ENCODE measurements around the gene ZNF670.

ZNF670 gene

DNA sequence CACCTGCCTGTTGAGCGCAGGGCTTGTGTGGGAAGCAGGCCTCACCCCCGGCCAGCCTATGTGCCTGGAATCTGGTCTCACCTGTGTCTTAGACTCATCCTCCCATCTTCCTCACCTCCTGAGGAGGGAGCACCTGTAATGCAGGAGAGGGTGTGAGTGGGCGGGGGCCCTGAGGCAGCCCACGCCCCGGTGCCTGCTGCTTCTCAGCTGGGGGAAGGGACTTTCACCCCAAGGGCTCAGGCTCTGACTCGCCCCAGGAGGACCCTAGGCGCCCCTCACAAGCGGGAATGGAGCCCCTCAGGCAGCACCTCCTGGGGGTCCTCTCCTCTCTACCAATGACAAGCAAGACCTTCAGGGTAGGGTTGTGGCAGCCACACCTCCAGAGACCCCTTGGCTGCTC lies 6.7 kb upstream of the ZNF670 start:
- H3K4me1 ChIP-seq (ENCODE audit: control insufficient read depth, insufficient read depth, low read length): no peaks in the 10 kb centered on the region
- H3K27ac ChIP-seq (ENCODE audit: low read length): no peak overlapping the region
- H3K27me3 ChIP-seq (ENCODE audit: control insufficient read depth, insufficient read depth, low read length): no peaks in the 10 kb centered on the region
- no CpG with 5 or more reads among the region's 8 CpGs for WGBS (ENCODE audit: insufficient coverage, insufficient read length)
- no peaks in the 10 kb centered on the region for H3K36me3 ChIP-seq (ENCODE audit: control insufficient read depth, insufficient read depth, low read length)
- no peak overlapping the region for H3K4me3 ChIP-seq (ENCODE audit: low read length)
- H3K9me3 ChIP-seq (ENCODE audit: control insufficient read depth, insufficient read depth, low read length): no peaks in the 10 kb centered on the region
- DNase-seq (ENCODE audit: low read depth, low spot score): no peak

DNA sequence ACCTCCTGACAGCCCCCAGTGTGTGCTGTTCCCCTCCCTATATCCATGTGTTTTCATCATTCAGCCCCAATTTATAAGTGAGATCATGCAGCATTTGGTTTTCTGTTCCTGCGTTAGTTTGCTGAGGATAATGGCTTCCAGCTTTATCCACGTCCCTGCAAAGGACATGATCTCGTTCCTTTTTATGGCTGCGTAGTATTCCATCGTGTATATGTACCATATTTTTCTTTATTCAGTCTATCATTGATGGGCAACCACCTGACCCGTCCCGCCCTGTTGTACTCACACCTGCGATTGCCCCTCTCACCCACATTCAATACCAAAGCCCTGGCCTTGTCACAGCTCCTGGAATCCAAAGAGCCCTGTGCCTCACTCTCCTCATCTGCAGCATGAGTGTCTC lies 6.2 kb upstream of the ZNF670 start:
- Histone ChIP-seq H3K4me1 (ENCODE audit: control insufficient read depth, insufficient read depth, low read length) (no peaks in the 10 kb centered on the region), H3K9me3 (ENCODE audit: control insufficient read depth, insufficient read depth, low read length) (no peaks in the 10 kb centered on the region), H3K27me3 (ENCODE audit: control insufficient read depth, insufficient read depth, low read length) (no peaks in the 10 kb centered on the region), H3K4me3 (ENCODE audit: low read length) (no peak overlapping the region), H3K27ac (ENCODE audit: low read length) (no peak overlapping the region), H3K36me3 (ENCODE audit: control insufficient read depth, insufficient read depth, low read length) (no peaks in the 10 kb centered on the region)
- WGBS (ENCODE audit: insufficient coverage, insufficient read length): no CpG with 5 or more reads among the region's 8 CpGs
- no peak for DNase-seq (ENCODE audit: low read depth, low spot score)

- H3K9me3 ChIP-seq (ENCODE audit: control insufficient read depth, insufficient read depth, low read length): no peaks in the 10 kb centered on the region; the same call in 1 of the 2 replicates
- H3K27me3 ChIP-seq (ENCODE audit: control insufficient read depth, insufficient read depth, low read length): no peaks in the 10 kb centered on the region
- peak overlapping the region; percentile 14; the same call in 1 of the 2 replicates for H3K4me3 ChIP-seq (ENCODE audit: low read length)
- no peak for DNase-seq (ENCODE audit: low read depth, low spot score)
- no peaks in the 10 kb centered on the region for H3K4me1 ChIP-seq (ENCODE audit: control insufficient read depth, insufficient read depth, low read length)
- no peaks in the 10 kb centered on the region; the same call in 1 of the 2 replicates for H3K36me3 ChIP-seq (ENCODE audit: control insufficient read depth, insufficient read depth, low read length)
- WGBS (ENCODE audit: insufficient coverage, insufficient read length): 100% methylated on average over 3 of the region's 23 CpGs
- no peak overlapping the region for H3K27ac ChIP-seq (ENCODE audit: low read length)
Observed at GRCh38 chr1:247079141-247079874, 697 bp upstream of the ZNF670 start.

DNA sequence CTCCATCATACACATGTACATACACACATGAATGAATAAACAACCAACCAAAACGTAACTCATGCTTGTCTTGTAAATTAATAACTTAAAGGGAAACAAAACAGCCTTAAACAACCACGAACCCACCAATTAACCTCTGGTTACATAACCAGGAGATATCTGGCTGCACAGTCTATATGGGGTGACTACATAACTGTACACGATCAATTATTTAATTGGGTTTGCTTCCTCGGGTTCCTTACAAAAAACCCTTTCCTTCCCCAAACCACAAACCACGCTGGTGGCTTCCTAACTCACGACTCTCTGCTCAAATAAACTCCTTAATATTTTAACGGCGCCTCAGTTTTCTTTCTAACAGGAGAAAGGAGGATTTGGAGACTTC lies 744 bp downstream of the ZNF670 start:
- no peaks in the 10 kb centered on the region for H3K4me1 ChIP-seq (ENCODE audit: control insufficient read depth, insufficient read depth, low read length)
- H3K27ac ChIP-seq (ENCODE audit: low read length): no peak overlapping the region
- no CpG with 5 or more reads among the region's 8 CpGs for WGBS (ENCODE audit: insufficient coverage, insufficient read length)
- H3K27me3 ChIP-seq (ENCODE audit: control insufficient read depth, insufficient read depth, low read length): no peaks in the 10 kb centered on the region
- no peaks in the 10 kb centered on the region; the same call in 1 of the 2 replicates for H3K9me3 ChIP-seq (ENCODE audit: control insufficient read depth, insufficient read depth, low read length)
- no peaks in the 10 kb centered on the region; the same call in 1 of the 2 replicates for H3K36me3 ChIP-seq (ENCODE audit: control insufficient read depth, insufficient read depth, low read length)
- H3K4me3 ChIP-seq (ENCODE audit: low read length): peak overlapping the region; percentile 87
- DNase-seq (ENCODE audit: low read depth, low spot score): no peak

DNA sequence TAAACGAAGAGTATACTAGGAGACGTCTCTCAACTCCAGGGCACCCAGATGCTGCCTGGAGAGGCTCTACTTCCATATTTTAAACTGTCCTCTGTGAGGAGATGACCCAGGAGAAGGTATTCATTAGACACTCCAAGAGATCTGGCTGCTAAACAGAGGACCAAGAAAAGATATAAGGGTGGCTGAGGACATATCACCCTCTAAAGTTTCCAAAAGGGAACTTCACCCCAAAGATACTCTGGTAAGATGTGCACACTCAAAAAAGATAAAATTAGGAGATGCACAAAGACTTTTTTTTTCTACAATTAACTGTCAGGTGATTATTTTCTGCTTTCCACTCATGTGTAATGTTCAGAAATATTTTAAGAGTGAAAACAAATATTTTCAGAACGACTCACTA lies 1.4 kb downstream of the ZNF670 start:
- H3K27ac ChIP-seq (ENCODE audit: low read length): no peak overlapping the region
- no peaks in the 10 kb centered on the region for H3K27me3 ChIP-seq (ENCODE audit: control insufficient read depth, insufficient read depth, low read length)
- no peaks in the 10 kb centered on the region for H3K4me1 ChIP-seq (ENCODE audit: control insufficient read depth, insufficient read depth, low read length)
- WGBS (ENCODE audit: insufficient coverage, insufficient read length): no CpG with 5 or more reads among the region's 3 CpGs
- DNase-seq (ENCODE audit: low read depth, low spot score): no peak
- H3K4me3 ChIP-seq (ENCODE audit: low read length): no peak overlapping the region
- no peaks in the 10 kb centered on the region; the same call in 1 of the 2 replicates for H3K9me3 ChIP-seq (ENCODE audit: control insufficient read depth, insufficient read depth, low read length)
- no peaks in the 10 kb centered on the region; the same call in 1 of the 2 replicates for H3K36me3 ChIP-seq (ENCODE audit: control insufficient read depth, insufficient read depth, low read length)

DNA sequence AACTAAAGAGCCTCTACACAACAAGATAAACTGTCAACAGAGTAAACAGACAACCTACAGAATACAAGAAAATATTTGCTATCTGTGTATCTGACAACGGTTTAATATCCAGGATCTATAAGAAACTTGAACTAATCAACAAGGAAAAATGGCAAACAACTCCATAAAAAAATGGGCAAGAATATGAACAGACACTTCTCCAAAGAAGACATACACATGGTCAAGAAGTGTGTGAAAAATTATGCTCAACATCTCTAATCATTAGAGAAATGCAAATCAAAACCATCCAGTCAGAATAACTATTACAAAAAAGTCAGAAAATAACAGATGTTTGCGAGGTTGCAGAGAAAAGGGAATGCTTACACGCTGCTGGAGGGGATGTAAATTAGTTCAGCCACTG lies 8.0 kb downstream of the ZNF670 start:
- DNase-seq (ENCODE audit: low read depth, low spot score): no peak
- H3K4me1 ChIP-seq (ENCODE audit: control insufficient read depth, insufficient read depth, low read length): no peaks in the 10 kb centered on the region
- no CpG with 5 or more reads among the region's 3 CpGs for WGBS (ENCODE audit: insufficient coverage, insufficient read length)
- no peaks in the 10 kb centered on the region; the same call in 1 of the 2 replicates for H3K36me3 ChIP-seq (ENCODE audit: control insufficient read depth, insufficient read depth, low read length)
- no peak overlapping the region for H3K4me3 ChIP-seq (ENCODE audit: low read length)
- no peak overlapping the region for H3K27ac ChIP-seq (ENCODE audit: low read length)
- no peaks in the 10 kb centered on the region for H3K27me3 ChIP-seq (ENCODE audit: control insufficient read depth, insufficient read depth, low read length)
- H3K9me3 ChIP-seq (ENCODE audit: control insufficient read depth, insufficient read depth, low read length): no peaks in the 10 kb centered on the region; the same call in 1 of the 2 replicates

DNA sequence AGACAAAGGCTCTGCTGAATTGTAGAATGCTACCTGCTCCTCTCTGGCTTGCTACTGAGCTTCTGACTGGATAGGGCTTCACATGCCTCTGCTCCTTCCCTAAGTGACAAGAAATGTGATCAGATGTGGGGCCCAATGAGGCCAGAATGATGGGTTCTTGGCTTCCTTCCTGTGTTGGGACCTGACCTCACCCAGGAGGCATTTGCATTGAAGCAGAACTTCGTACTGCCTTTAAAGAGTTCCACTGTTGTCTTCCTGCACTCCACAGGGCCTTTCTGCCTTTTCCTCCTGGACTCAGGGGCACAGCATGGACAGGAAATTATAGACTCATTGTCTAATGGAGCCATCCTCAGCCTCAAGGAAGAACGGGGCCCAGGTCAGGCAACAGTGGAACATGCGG lies 14.3 kb downstream of the ZNF670 start:
- H3K36me3 ChIP-seq (ENCODE audit: control insufficient read depth, insufficient read depth, low read length): no peaks in the 10 kb centered on the region
- WGBS (ENCODE audit: insufficient coverage, insufficient read length): no CpG with 5 or more reads among the region's 3 CpGs

GRCh38 chr1:247060771-247061170 lies 17.8 kb downstream of the ZNF670 start:
- Histone ChIP-seq H3K4me1 (ENCODE audit: control insufficient read depth, insufficient read depth, low read length) (no peaks in the 10 kb centered on the region), H3K36me3 (ENCODE audit: control insufficient read depth, insufficient read depth, low read length) (no peaks in the 10 kb centered on the region), H3K4me3 (ENCODE audit: low read length) (no peak overlapping the region), H3K27me3 (ENCODE audit: control insufficient read depth, insufficient read depth, low read length) (no peaks in the 10 kb centered on the region), H3K27ac (ENCODE audit: low read length) (no peak overlapping the region), H3K9me3 (ENCODE audit: control insufficient read depth, insufficient read depth, low read length) (no peaks in the 10 kb centered on the region)
- no peak for DNase-seq (ENCODE audit: low read depth, low spot score)
- WGBS (ENCODE audit: insufficient coverage, insufficient read length): no CpG with 5 or more reads among the region's 4 CpGs

More for the DNA sequence above, 14.3 kb downstream of the ZNF670 start:
- Histone ChIP-seq H3K9me3 (ENCODE audit: control insufficient read depth, insufficient read depth, low read length) (no peaks in the 10 kb centered on the region), H3K27me3 (ENCODE audit: control insufficient read depth, insufficient read depth, low read length) (no peaks in the 10 kb centered on the region), H3K4me3 (ENCODE audit: low read length) (no peak overlapping the region), H3K4me1 (ENCODE audit: control insufficient read depth, insufficient read depth, low read length) (no peaks in the 10 kb centered on the region), H3K27ac (ENCODE audit: low read length) (no peak overlapping the region)
- no peak for DNase-seq (ENCODE audit: low read depth, low spot score)

GRCh38 chr1:247056071-247056470 lies 22.5 kb downstream of the ZNF670 start:
- no peak for DNase-seq (ENCODE audit: low read depth, low spot score)
- H3K27ac ChIP-seq (ENCODE audit: low read length): no peak overlapping the region
- no peaks in the 10 kb centered on the region for H3K27me3 ChIP-seq (ENCODE audit: control insufficient read depth, insufficient read depth, low read length)
- peaks cover 8% of the 10 kb centered on the region for H3K9me3 ChIP-seq (ENCODE audit: control insufficient read depth, insufficient read depth, low read length)
- H3K36me3 ChIP-seq (ENCODE audit: control insufficient read depth, insufficient read depth, low read length): no peaks in the 10 kb centered on the region
- no peak overlapping the region for H3K4me3 ChIP-seq (ENCODE audit: low read length)
- no peaks in the 10 kb centered on the region; the same call in 1 of the 2 replicates for H3K4me1 ChIP-seq (ENCODE audit: control insufficient read depth, insufficient read depth, low read length)
- whole genome bisulfite sequencing (ENCODE audit: insufficient coverage, insufficient read length): no CpG with 5 or more reads among the region's 2 CpGs

- H3K4me1 ChIP-seq (ENCODE audit: control insufficient read depth, insufficient read depth, low read length): no peaks in the 10 kb centered on the region; the same call in 1 of the 2 replicates
- H3K9me3 ChIP-seq (ENCODE audit: control insufficient read depth, insufficient read depth, low read length): peaks cover 8% of the 10 kb centered on the region
- DNase-seq (ENCODE audit: low read depth, low spot score): no peak
- no peaks in the 10 kb centered on the region for H3K27me3 ChIP-seq (ENCODE audit: control insufficient read depth, insufficient read depth, low read length)
- no peaks in the 10 kb centered on the region for H3K36me3 ChIP-seq (ENCODE audit: control insufficient read depth, insufficient read depth, low read length)
- H3K27ac ChIP-seq (ENCODE audit: low read length): no peak overlapping the region
- WGBS (ENCODE audit: insufficient coverage, insufficient read length): no CpG with 5 or more reads among the region's 2 CpGs
- no peak overlapping the region for H3K4me3 ChIP-seq (ENCODE audit: low read length)
Observed at GRCh38 chr1:247054992-247055415, 23.6 kb downstream of the ZNF670 start.

DNA sequence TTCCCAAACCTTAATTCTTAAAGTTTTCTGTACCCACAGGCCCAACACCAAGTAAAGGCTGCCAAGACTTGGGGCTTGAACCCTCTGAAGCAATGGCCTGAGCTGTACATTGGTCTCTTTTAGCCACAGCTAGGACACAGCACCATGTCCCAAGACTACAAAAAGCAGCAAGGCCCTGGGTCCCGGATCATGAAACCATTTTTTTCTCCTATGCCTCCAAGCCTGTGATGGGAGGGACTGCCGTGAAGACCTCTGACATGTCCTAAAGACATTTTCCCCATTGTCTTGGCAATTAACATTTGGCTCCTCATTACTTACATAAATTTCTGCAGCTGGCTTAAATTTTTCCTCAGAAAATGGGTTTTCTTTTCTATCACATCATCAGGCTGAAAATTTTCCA lies 30.9 kb downstream of the ZNF670 start:
- H3K27ac ChIP-seq (ENCODE audit: low read length): no peak overlapping the region
- H3K27me3 ChIP-seq (ENCODE audit: control insufficient read depth, insufficient read depth, low read length): no peaks in the 10 kb centered on the region
- WGBS (ENCODE audit: insufficient coverage, insufficient read length): no CpG with 5 or more reads among the region's 2 CpGs
- H3K4me1 ChIP-seq (ENCODE audit: control insufficient read depth, insufficient read depth, low read length): no peaks in the 10 kb centered on the region
- no peak overlapping the region for H3K4me3 ChIP-seq (ENCODE audit: low read length)
- no peak for DNase-seq (ENCODE audit: low read depth, low spot score)
- H3K9me3 ChIP-seq (ENCODE audit: control insufficient read depth, insufficient read depth, low read length): peaks cover 20% of the 10 kb centered on the region
- no peaks in the 10 kb centered on the region for H3K36me3 ChIP-seq (ENCODE audit: control insufficient read depth, insufficient read depth, low read length)
